Measurements from ENCODE around the gene ADCY3.

Gene ADCY3

DNA sequence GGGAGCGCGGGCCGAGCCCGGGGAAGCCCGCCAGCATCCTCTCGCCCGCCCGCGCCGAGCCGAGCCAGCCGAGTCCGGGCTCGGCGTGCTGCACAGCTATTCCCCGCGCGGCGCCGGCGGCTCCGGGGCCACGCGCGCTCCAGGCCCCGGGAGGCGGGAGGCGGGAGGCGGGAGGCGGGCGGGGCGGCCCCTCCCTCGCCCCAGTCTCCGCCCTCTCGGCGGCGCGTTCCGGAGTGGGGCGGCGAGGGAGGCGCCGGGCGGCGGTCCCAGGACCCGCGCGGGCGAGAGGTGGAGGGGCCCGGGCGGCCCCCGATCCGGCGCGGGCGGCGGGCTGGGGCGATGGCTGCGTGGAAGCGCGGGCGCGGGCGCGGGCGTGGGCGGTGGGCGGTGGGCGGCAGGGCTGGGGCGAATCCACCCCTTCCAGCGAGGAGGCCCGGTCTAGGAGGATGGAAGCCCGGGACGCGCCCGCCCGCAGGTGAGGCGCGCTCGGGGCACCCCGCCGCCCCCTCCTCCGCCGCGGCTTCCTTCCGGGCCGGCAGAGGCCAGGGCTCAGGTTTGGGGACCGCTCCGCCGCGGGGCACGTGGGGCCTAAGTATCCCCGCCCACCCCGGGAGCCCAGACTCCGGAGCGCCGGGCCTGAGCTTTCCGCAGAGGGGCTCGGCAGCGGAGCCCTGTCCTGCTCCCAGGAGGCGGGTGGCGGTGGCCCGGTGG is at the start of gene ADCY3:
ADCY3 (minus strand) TSS at position 140 of the 711 bp plus-strand sequence. CDS start 1,250 bp downstream, outside the sequence.
- no peak for DNase-seq (ENCODE audit: low read depth)

DNA sequence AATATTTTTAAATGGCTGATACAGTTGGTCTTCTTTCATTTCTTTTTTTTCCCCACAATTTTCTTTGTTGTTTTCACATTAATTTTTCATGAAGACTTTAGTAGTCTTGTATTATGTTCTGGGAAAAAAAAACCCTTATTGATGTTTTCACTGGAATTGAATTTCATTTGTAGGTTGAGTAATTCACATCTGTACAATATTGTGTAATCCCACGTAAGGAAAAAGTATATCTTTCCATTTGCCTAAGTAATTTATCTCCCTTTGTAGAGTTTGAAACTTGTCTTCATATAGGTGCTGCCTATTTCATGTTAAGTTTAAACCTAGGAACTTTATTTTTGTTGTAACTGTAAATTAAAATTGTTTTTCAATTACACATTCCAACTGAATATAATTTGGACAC is 49.7 kb upstream of the ADCY3 start:
- no peak for DNase-seq (ENCODE audit: low read depth)
- no peak overlapping the region for H3K4me3 ChIP-seq (ENCODE audit: low read depth, low read length)
- TF ChIP-seq, protein P1, sequence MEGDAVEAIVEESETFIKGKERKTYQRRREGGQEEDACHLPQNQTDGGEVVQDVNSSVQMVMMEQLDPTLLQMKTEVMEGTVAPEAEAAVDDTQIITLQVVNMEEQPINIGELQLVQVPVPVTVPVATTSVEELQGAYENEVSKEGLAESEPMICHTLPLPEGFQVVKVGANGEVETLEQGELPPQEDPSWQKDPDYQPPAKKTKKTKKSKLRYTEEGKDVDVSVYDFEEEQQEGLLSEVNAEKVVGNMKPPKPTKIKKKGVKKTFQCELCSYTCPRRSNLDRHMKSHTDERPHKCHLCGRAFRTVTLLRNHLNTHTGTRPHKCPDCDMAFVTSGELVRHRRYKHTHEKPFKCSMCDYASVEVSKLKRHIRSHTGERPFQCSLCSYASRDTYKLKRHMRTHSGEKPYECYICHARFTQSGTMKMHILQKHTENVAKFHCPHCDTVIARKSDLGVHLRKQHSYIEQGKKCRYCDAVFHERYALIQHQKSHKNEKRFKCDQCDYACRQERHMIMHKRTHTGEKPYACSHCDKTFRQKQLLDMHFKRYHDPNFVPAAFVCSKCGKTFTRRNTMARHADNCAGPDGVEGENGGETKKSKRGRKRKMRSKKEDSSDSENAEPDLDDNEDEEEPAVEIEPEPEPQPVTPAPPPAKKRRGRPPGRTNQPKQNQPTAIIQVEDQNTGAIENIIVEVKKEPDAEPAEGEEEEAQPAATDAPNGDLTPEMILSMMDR (IDR thresholded peaks at IDR 0.05; ENCODE audit: control insufficient read depth, extremely low read depth, insufficient read depth) = no peak

More for the DNA sequence above, at the start of gene ADCY3:
- TF ChIP-seq, protein P1 (IDR thresholded peaks at IDR 0.05; ENCODE audit: control insufficient read depth, extremely low read depth, insufficient read depth) = no peak
- peak within 1 kb of the TSS; percentile 61 for H3K4me3 ChIP-seq (ENCODE audit: low read depth, low read length)

DNA sequence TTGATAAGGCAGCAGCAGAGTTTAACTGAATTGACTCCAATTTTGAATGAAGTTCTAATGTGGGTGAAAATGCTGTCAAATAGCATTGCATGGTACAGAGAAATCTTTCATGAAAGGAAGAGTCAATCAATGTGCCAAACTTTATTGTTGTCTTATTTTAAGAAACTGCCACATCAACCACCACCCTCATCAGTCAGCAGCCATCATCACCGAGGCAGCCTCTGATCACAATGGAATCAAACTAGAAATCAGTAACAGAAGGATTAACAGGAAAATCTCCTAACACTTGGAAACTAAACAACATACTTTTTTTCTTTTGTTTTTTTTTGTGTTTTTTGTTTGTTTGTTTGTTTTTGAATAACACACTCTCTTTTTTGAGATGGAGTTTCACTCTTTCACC is 41.9 kb upstream of the ADCY3 start:
- H3K4me3 ChIP-seq (ENCODE audit: low read depth, low read length) = no peak overlapping the region
- TF ChIP-seq, protein P1 (IDR thresholded peaks at IDR 0.05; ENCODE audit: control insufficient read depth, extremely low read depth, insufficient read depth) = no peak
- DNase-seq (ENCODE audit: low read depth) = no peak

DNA sequence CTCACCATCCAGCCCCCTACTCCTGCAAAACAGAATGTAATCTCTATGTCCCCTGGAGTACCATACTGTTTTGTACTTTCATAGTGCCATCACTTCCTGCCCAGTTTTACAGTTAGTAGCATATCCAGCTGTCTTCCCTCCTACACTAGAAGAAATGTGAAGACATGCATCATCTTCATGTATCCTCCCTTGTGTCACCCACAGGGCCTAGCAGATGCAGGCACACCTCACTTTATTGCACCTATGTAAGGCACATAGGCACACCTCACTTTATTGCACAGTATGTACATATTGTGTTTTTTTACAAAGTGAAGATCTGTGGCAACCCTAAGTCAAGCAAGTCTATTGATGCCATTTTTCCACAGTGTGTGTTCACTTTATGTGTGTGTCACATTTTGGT is 39.7 kb upstream of the ADCY3 start:
- DNase-seq (ENCODE audit: low read depth) = no peak
- no peak overlapping the region for H3K4me3 ChIP-seq (ENCODE audit: low read depth, low read length)
- TF ChIP-seq, protein P1 (IDR thresholded peaks at IDR 0.05; ENCODE audit: control insufficient read depth, extremely low read depth, insufficient read depth) = no peak

DNA sequence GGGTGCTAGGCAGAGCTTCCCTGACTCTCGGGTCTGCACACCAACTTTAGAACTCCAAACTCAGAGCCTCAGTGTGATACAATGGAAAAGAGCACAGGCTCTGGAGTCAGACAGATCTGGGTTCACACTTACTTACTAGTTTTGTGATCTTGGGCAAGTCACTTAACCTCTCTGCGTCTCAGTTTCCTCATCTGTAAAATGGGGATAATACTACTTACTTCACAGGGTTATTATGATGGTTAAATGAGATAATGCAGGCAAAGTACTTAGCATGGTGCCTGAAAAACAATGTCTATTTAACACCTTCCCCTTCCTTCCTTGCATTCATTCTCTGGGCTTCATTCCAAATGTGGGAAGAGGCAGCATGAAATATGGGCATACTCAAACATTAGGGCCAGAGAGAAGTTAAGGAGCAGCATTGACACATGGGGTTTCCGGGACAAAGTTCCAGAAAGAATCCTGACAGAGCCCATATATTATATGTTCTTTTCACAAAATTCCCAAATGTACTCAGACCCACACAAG is 38.4 kb upstream of the ADCY3 start:
- no peak for DNase-seq (ENCODE audit: low read depth)
- TF ChIP-seq, protein P1 (IDR thresholded peaks at IDR 0.05; ENCODE audit: control insufficient read depth, extremely low read depth, insufficient read depth) = no peak

DNA sequence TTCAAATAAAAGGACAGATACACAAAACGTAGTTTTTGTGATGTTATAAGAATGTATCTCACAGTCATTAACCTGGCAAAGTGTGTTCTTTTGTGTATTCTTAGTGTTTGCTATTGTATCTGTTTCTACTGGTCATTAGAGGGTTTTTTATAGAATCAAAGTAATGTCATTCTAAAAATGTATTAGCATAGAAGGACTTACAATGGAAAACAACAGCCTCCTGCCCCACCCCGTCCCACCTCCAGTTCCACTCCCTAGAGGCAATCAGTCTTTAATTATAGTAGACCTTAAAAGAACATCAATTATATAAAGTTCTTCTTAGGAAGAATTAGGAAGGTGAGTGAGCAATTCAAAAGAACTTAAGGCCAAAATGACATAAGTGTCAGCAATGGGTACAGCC is 37.9 kb upstream of the ADCY3 start:
- TF ChIP-seq, protein P1 (IDR thresholded peaks at IDR 0.05; ENCODE audit: control insufficient read depth, extremely low read depth, insufficient read depth) = no peak
- no peak overlapping the region for H3K4me3 ChIP-seq (ENCODE audit: low read depth, low read length)
- DNase-seq (ENCODE audit: low read depth) = no peak

More for the DNA sequence above, 38.4 kb upstream of the ADCY3 start:
- H3K4me3 ChIP-seq (ENCODE audit: low read depth, low read length) = no peak overlapping the region
